Activated CD4-positive, alpha-beta T cell treated with anti-CD3 and anti-CD28 coated beads for 36 hours (primary cell): ENCODE results near the gene ACADS. TPM values are rescaled to one million over a fixed set of nuclear protein-coding genes. Genes with fewer than 3 reads are reported as not detected.
"Not testable (repeated sequence)": the region's sequence is repeated elsewhere in the genome, so short reads cannot be mapped to it uniquely, and the experiment has no call there.

ENCODE experiments used
- ATAC-seq: fragments of 200-7000 bp; cut with Tn5 transposase; one replicate; pipeline ENCODE4 v1.10.0; 2021; ENCODE audit warnings: mild to moderate bottlenecking, moderate library complexity
- CTCF ChIA-PET: fragments of 350-600 bp; sonication (Branson Sonifier 250); formaldehyde crosslinking; loops from one replicate; lab custom pipeline; 2021; ENCODE audit warnings: antibody characterized with exemption; lab: Charles Lee
- POLR2A ChIA-PET: fragments of 350-600 bp; sonication (Branson Sonifier 250); formaldehyde crosslinking; loops from one replicate; lab custom pipeline; 2021; ENCODE audit warnings: antibody characterized with exemption, inconsistent platforms; lab: Charles Lee
- DNase-seq: peaks from one replicate; pipeline ENCODE4 v3.0.0-alpha.2; 2020
- H3K27ac Mint-ChIP-seq: one replicate; pipeline ENCODE4 v1.8.0; 2021; ENCODE audit warnings: mixed read lengths
- H3K27me3 Mint-ChIP-seq: one replicate; pipeline ENCODE4 v1.8.0; 2021; ENCODE audit warnings: mixed read lengths
- H3K36me3 Mint-ChIP-seq: one replicate; pipeline ENCODE4 v1.8.0; 2021; ENCODE audit warnings: low read depth, mixed read lengths
- H3K4me1 Mint-ChIP-seq: one replicate; pipeline ENCODE4 v1.8.0; 2021; ENCODE audit warnings: mixed read lengths
- H3K4me3 Mint-ChIP-seq: one replicate; pipeline ENCODE4 v1.8.0; 2021; ENCODE audit warnings: mild to moderate bottlenecking, moderate library complexity, mixed read lengths
- H3K9me3 Mint-ChIP-seq: one replicate; pipeline ENCODE4 v1.8.0; 2021; ENCODE audit warnings: low read depth, mixed read lengths
- intact Hi-C, 2 experiments: fragments of 100-400 bp; cut with DNase I in 1 of 2; cut with micrococcal nuclease in 1 of 2; formaldehyde crosslinking; loops; one replicate each; pipeline versions ENCODE4 v1.14.2 to v1.15.1; 2022 to 2024; cut with DNase I, micrococcal nuclease
- total RNA-seq, 2 experiments: library from RNA; stranded (reverse); gene quantifications; one replicate each; pipeline ENCODE4 v1.2.3, GENCODE V29; 2021

The ACADS gene
- total RNA-seq, 2 experiments from 2014 or later, result 10.1 to 17.4 TPM

DNA sequence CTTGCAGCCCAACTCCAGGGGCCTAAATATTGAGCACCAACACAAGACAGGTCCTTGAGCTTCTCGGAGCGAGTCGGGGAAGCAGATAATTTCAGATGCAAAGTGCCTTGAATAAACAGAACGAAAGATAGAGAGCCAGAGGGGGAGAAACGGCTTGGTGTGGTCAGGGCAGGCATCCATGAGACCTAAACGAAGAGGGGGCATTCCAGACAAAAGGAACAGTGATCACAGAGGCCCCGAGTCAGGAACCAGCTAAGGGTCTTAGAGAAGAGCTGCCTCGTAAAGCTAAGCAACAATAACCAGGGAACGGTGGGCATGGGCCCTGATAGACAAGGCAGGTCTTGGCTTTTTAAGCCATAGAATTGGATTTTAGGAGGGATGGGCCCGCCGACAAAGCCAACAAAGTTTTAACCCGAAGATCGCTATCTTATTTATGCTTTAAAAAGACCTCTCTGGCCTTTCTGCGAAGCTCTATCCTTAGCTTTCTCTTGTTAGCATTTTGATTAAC, 421 bp upstream of the ACADS start:
- CTCF ChIA-PET, result interaction anchor here (0.6 to 1.4 kb wide), 7 partner anchors 14 to 247 kb away, joined by 3 to 8 read pairs (median 3); no protein-coding TSS in a partner anchor
- DNase-seq (no peak), ATAC-seq (no peak)
- no peaks in the 10 kb centered on the region for H3K9me3 Mint-ChIP-seq
- peaks cover 36% of the 10 kb centered on the region for H3K36me3 Mint-ChIP-seq
- peaks cover 22% of the 10 kb centered on the region for H3K4me1 Mint-ChIP-seq
- H3K4me3 Mint-ChIP-seq, result peak overlapping the region; percentile 78
- no peaks in the 10 kb centered on the region for H3K27me3 Mint-ChIP-seq
- POLR2A ChIA-PET, result interaction anchor here (0.6 kb wide), 1 partner anchor 294 kb away, joined by 5 read pairs; no protein-coding TSS in a partner anchor
- H3K27ac Mint-ChIP-seq, result peak overlapping the region; percentile 56
- intact Hi-C loops, result loop anchor here (1.0 to 5.0 kb wide), 7 partner anchors 15 to 571 kb away; partner anchors contain the start of genes POP5 (in 2 of the 2), C12orf43 (in 1 of the 2), CAMKK2 (in 1 of the 2) and SPPL3 (in 1 of the 2)

DNA sequence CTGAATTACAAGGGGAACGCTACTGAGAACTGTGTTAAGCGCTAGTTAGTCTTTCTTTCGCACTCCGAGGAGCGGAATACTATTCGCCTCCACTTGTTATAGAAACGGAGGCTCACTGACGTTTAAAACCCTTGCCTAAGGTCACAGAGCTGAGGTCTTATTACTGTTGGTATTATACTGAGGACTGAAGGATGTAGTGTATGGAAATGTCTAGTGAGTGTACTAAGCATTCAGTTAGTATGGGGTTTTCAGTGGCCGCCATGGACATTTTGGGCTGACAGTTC, 826 bp downstream of the ACADS start:
- Mint-ChIP-seq H3K4me1 (peaks cover 16% of the 10 kb centered on the region), H3K9me3 (no peaks in the 10 kb centered on the region), H3K27ac (peak overlapping the region; percentile 64), H3K27me3 (no peaks in the 10 kb centered on the region), H3K4me3 (peak overlapping the region; percentile 78), H3K36me3 (peaks cover 29% of the 10 kb centered on the region)
- CTCF ChIA-PET, result no interaction called here
- POLR2A ChIA-PET, result no interaction called here
- DNase-seq, result no peak
- intact Hi-C loops, result loop anchor here (5.0 kb wide), 2 partner anchors 144 to 246 kb away; partner anchors contain the start of gene POP5 (in 2 of the 2)
- ATAC-seq, result no peak

DNA sequence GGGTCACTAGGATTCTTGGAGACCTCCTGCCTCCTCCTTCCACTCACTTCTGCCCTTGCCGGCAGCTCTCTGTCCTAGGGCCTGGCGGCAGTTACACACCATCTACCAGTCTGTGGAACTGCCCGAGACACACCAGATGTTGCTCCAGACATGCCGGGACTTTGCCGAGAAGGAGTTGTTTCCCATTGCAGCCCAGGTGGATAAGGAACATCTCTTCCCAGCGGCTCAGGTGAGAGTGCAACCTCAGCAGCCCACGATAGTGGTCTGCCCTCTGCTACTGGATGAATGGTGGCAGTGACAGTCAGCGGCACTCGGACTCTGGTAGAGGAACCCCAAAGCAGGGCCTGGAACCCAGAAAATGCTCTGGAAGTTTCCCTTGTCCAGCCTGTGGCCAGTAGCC, 1.3 kb downstream of the ACADS start:
- ChIA-PET POLR2A (no interaction called here), CTCF (no interaction called here)
- peaks cover 16% of the 10 kb centered on the region for H3K4me1 Mint-ChIP-seq

DNA sequence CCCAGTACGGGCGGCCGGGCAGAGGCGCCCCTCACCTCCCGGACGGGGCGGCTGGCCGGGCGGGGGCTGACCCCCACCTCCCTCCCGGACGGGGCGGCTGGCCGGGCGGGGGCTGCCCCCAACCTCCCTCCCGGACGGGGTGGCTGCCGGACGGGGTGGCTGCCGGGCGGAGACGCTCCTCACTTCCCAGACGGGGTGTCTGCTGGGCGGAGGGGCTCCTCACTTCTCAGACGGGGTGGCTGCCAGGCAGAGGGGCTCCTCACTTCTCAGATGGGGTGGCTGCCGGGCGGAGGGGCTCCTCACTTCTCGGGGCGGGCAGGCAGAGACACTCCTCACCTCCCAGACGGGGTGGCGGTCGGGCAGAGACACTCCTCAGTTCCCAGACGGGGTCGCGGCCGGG, 6.6 kb downstream of the ACADS start:
- CTCF ChIA-PET, H3K27ac Mint-ChIP-seq, H3K27me3 Mint-ChIP-seq, ATAC-seq, POLR2A ChIA-PET, intact Hi-C loops, H3K4me1 Mint-ChIP-seq, DNase-seq, H3K4me3 Mint-ChIP-seq, H3K9me3 Mint-ChIP-seq: not testable (repeated sequence)
- peaks cover 14% of the 10 kb centered on the region for H3K36me3 Mint-ChIP-seq

More for the DNA sequence above, 1.3 kb downstream of the ACADS start:
- ATAC-seq, result no peak
- intact Hi-C loops, result loop anchor here (5.0 kb wide), 2 partner anchors 145 to 245 kb away; partner anchors contain the start of gene POP5 (in 2 of the 2)
- H3K36me3 Mint-ChIP-seq, result peaks cover 26% of the 10 kb centered on the region
- H3K27me3 Mint-ChIP-seq, result no peaks in the 10 kb centered on the region
- DNase-seq, result no peak
- no peaks in the 10 kb centered on the region for H3K9me3 Mint-ChIP-seq
- no peak overlapping the region for H3K27ac Mint-ChIP-seq
- H3K4me3 Mint-ChIP-seq, result peak overlapping the region; percentile 78

DNA sequence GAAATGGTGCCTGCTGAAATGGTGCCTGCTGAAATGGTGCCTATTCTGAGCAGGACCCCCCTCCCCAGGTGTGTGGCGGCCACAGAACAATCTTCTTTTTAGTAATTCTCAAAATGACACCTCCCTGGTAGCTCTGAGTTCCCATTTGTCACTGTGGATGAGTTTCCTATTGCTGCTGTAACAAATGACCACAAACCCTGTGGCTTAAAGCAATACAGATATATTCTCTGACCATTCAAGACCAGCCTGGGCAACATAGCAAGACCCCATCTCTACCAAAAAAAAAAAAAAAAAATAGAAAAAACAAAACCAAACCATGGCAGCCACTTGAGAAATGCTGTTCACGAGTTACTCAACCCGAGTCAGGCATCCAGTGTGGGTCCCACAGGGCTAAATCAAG, 7.9 kb downstream of the ACADS start:
- H3K4me1 Mint-ChIP-seq, result no peaks in the 10 kb centered on the region
- intact Hi-C loops, result no loop called here
- no peaks in the 10 kb centered on the region for H3K27me3 Mint-ChIP-seq
- ATAC-seq (no peak), DNase-seq (no peak)
- no peak overlapping the region for H3K4me3 Mint-ChIP-seq
- CTCF ChIA-PET, result no interaction called here
- peaks cover 11% of the 10 kb centered on the region for H3K36me3 Mint-ChIP-seq
- H3K9me3 Mint-ChIP-seq, result no peaks in the 10 kb centered on the region
- no peak overlapping the region for H3K27ac Mint-ChIP-seq
- POLR2A ChIA-PET, result no interaction called here

DNA sequence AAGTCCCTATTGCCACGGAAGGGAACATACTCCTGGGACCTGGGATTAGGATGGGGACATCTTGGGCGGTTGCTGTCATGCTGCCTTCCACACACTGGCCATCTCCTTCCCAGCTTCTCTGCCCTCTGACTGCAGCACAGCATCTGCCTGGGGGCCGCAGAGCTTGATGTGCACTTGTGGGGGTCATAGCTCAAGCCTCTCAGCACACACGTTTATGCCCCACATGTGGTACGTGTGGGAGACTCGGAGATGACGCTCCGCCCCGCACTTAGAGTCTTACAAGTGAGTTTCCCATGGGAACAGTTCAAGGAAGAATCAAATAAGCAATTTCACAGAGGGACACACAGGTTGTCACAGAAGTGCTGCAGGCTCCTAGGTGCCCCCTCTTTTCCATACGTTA, 8.6 kb downstream of the ACADS start:
- H3K4me3 Mint-ChIP-seq, result no peak overlapping the region

DNA sequence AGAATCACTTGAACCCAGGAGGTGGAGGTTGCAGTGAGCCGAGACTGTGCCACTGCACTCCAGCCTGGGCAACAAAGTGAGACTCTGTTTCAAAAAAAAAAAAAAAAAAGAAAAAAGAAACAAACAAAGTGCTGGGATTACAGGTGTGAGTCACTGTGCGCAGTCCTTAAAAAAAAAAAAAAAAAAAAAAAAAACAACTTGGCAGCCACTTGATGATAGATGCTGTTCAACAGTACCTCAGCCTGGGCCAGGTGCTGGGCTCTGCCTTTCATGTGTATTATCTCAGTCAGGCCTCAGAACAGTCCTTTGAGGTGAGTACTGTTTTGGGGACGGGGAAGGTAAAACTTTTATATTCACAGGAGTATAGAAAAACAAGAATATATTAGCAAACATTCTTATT, 9.6 kb downstream of the ACADS start:
- Mint-ChIP-seq H3K36me3 (peaks cover 6% of the 10 kb centered on the region), H3K9me3 (no peaks in the 10 kb centered on the region), H3K4me1 (no peaks in the 10 kb centered on the region), H3K4me3 (no peak overlapping the region), H3K27me3 (no peaks in the 10 kb centered on the region), H3K27ac (no peak overlapping the region)
- ATAC-seq (no peak), DNase-seq (no peak)
- CTCF ChIA-PET, result no interaction called here
- POLR2A ChIA-PET, result no interaction called here
- intact Hi-C loops, result no loop called here

More for the DNA sequence above, 8.6 kb downstream of the ACADS start:
- Mint-ChIP-seq H3K4me1 (no peaks in the 10 kb centered on the region), H3K36me3 (peaks cover 11% of the 10 kb centered on the region), H3K27me3 (no peaks in the 10 kb centered on the region), H3K9me3 (no peaks in the 10 kb centered on the region), H3K27ac (no peak overlapping the region)
- DNase-seq (no peak), ATAC-seq (no peak)
- ChIA-PET CTCF (interaction anchor here (0.6 kb wide), 1 partner anchor 23 kb away, joined by 3 read pairs; no protein-coding TSS in a partner anchor), POLR2A (no interaction called here)
- intact Hi-C loops, result no loop called here

DNA sequence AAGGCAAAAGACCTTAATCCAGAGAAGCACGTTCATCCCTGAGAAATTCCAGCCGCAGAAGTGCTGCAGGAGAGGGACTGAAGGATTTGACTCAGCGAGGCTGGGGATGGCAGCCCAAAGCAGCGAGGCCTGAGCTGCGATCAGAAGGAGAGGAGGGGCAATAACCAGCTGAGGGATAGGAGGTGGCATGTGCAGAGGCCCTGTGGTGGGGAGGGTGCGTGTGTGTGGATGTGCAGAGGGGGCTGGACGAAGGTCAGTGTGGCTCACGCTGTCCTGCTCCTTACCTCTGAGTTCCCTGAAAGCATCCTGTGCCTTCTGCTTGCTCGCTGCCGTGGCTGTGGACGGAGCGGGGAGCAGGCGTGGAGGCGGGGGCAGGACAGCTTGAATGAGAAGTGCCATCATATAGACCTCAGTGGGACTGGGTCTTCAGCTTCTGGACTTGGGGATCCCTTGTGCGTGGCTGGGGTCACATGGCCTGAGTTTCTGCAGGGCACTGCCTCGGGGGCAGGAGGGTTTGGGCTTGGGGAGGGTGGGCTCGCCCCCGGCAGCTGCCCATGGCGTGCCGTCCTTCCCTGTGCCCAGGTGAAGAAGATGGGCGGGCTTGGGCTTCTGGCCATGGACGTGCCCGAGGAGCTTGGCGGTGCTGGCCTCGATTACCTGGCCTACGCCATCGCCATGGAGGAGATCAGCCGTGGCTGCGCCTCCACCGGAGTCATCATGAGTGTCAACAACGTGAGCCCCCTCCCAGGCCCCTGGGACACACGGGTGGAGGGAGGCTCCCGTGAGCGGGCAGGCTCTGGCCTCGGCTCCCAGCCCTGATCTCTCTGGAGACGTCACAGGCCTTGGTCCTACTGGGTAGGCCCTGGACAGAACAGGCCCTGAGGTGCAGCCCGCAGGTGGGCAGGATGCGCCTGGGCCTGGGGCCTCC, 11.0 kb downstream of the ACADS start:
- Mint-ChIP-seq H3K4me3 (no peak overlapping the region), H3K9me3 (no peaks in the 10 kb centered on the region), H3K36me3 (peaks cover 2% of the 10 kb centered on the region), H3K4me1 (no peaks in the 10 kb centered on the region), H3K27me3 (no peaks in the 10 kb centered on the region), H3K27ac (no peak overlapping the region)
- ATAC-seq (no peak), DNase-seq (no peak)
- CTCF ChIA-PET, result no interaction called here
- intact Hi-C loops, result no loop called here
- POLR2A ChIA-PET, result interaction anchor here (0.6 kb wide), 1 partner anchor 1193 kb away, joined by 3 read pairs; no protein-coding TSS in a partner anchor

DNA sequence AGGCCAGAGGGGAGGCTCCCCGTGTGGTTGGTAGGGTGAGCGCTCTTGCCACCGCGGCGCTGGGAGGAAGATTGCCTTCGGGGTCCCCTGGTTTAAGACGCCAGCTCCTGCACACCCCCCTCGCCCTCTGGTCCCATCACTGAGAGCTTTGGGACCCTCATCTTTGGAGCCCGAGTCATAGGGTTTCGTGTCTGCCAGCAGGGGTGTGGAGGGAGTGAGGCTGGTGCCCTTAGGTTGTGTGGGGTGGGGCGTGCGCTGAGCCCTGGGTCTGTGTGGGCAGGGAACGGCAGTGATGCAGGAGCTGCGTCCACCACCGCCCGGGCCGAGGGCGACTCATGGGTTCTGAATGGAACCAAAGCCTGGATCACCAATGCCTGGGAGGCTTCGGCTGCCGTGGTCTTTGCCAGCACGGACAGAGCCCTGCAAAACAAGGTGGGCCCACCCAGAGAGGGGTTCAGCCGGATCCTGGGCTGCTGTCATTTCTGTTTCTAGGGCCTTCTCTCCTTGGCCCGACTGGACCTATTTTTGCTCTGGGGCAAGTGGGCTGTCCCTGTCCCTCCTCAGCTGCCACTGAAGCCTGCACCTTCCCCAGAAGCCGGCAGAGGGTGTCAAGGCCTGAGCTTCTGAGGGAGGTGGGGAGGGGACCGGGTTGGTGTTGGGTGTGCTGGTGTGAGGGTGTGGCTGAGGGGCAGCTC, 12.1 kb downstream of the ACADS start:
- H3K27ac Mint-ChIP-seq, result no peak overlapping the region
- H3K4me1 Mint-ChIP-seq, result no peaks in the 10 kb centered on the region
- peaks cover 2% of the 10 kb centered on the region for H3K36me3 Mint-ChIP-seq
- no peak for DNase-seq
- no peak overlapping the region for H3K4me3 Mint-ChIP-seq
- no peaks in the 10 kb centered on the region for H3K9me3 Mint-ChIP-seq
- no peaks in the 10 kb centered on the region for H3K27me3 Mint-ChIP-seq
- POLR2A ChIA-PET, result interaction anchor here (0.6 kb wide), 1 partner anchor 38 kb away, joined by 4 read pairs; no protein-coding TSS in a partner anchor
- intact Hi-C loops, result no loop called here
- CTCF ChIA-PET, result no interaction called here
- no peak for ATAC-seq

DNA sequence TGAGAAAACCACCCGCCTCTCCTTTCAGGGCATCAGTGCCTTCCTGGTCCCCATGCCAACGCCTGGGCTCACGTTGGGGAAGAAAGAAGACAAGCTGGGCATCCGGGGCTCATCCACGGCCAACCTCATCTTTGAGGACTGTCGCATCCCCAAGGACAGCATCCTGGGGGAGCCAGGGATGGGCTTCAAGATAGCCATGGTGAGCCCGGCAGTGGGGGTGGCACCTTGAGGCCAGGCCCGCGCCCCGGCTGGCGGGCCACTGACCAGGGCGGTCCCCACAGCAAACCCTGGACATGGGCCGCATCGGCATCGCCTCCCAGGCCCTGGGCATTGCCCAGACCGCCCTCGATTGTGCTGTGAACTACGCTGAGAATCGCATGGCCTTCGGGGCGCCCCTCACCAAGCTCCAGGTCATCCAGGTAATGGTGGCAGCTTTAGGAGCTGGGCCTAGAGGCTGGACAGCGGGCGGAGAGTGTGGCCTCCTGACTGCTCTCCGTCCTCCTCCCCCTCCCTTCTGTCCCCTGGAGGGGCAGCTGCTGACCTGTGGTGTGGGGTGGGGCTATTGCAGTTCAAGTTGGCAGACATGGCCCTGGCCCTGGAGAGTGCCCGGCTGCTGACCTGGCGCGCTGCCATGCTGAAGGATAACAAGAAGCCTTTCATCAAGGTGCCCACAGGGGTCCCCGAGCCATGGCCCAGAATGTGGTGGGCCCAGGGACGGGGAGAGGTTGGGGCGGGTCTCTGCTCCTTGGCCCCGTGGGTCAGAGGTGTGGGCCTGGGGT, 12.8 kb downstream of the ACADS start:
- DNase-seq, result no peak
- Mint-ChIP-seq H3K4me3 (no peak overlapping the region), H3K27me3 (no peaks in the 10 kb centered on the region), H3K9me3 (no peaks in the 10 kb centered on the region), H3K4me1 (no peaks in the 10 kb centered on the region), H3K36me3 (peaks cover 2% of the 10 kb centered on the region), H3K27ac (no peak overlapping the region)
- intact Hi-C loops, result no loop called here
- POLR2A ChIA-PET, result interaction anchor here (0.6 kb wide), 1 partner anchor 38 kb away, joined by 4 read pairs; no protein-coding TSS in a partner anchor
- CTCF ChIA-PET, result no interaction called here
- no peak for ATAC-seq
